Smooth muscle cell of the brain vasculature (primary cell): ENCODE data around the gene UBASH3B.
A peak's percentile ranks its signal among the peaks of the same experiment; 100 is the strongest.

Source experiments
- DNase-seq: peaks from one replicate; pipeline ENCODE4 v3.0.0-alpha.2; 2012; ENCODE audit warnings: low read depth, low spot score

The UBASH3B gene

GRCh38 chr11:122754553-122755322 lies 99.2 kb downstream of the UBASH3B start:
- DNase-seq = no peak

GRCh38 chr11:122755409-122755808 lies 99.9 kb downstream of the UBASH3B start:
- DNase-seq = no peak

- DNase-seq = no peak
Measured at GRCh38 chr11:122755941-122756340, 100.4 kb downstream of the UBASH3B start.

GRCh38 chr11:122756417-122756816 lies 100.9 kb downstream of the UBASH3B start:
- no peak for DNase-seq

- DNase-seq = no peak
Measured at GRCh38 chr11:122757201-122757600, 101.7 kb downstream of the UBASH3B start.

- no peak for DNase-seq
Measured at GRCh38 chr11:122758339-122758738, 102.8 kb downstream of the UBASH3B start.

- DNase-seq = no peak
Measured at GRCh38 chr11:122758974-122759373, 103.5 kb downstream of the UBASH3B start.

- DNase-seq = no peak
Measured at GRCh38 chr11:122763108-122763507, 107.6 kb downstream of the UBASH3B start.

GRCh38 chr11:122764371-122765090 lies 109.0 kb downstream of the UBASH3B start:
- no peak for DNase-seq

- DNase-seq = no peak
Measured at GRCh38 chr11:122765487-122766131, 110.1 kb downstream of the UBASH3B start.

- no peak for DNase-seq
Measured at GRCh38 chr11:122769126-122769780, 113.7 kb downstream of the UBASH3B start.

GRCh38 chr11:122772945-122773344 lies 117.4 kb downstream of the UBASH3B start:
- DNase-seq = no peak

- no peak for DNase-seq
Measured at GRCh38 chr11:122773781-122774266, 118.3 kb downstream of the UBASH3B start.

GRCh38 chr11:122775675-122776271 lies 120.3 kb downstream of the UBASH3B start:
- DNase-seq = no peak

GRCh38 chr11:122776546-122776945 lies 121.0 kb downstream of the UBASH3B start:
- no peak for DNase-seq

GRCh38 chr11:122777343-122777742 lies 121.8 kb downstream of the UBASH3B start:
- DNase-seq = no peak

- DNase-seq = no peak
Measured at GRCh38 chr11:122778148-122778547, 122.6 kb downstream of the UBASH3B start.

- no peak for DNase-seq
Measured at GRCh38 chr11:122779047-122779629, 123.6 kb downstream of the UBASH3B start.

- DNase-seq = no peak
Measured at GRCh38 chr11:122780296-122780949, 124.9 kb downstream of the UBASH3B start.

- peak; percentile 87 for DNase-seq
Measured at GRCh38 chr11:122781378-122782195, 126.1 kb downstream of the UBASH3B start.
